NCI-H82 treated with DMSO at 0.1 percent for 48 hours (cell line): Measurements from ENCODE around the gene PLP1.
"Not testable (repeated sequence)": the region's sequence is repeated elsewhere in the genome, so short reads cannot be mapped to it uniquely, and the experiment has no call there.

ENCODE experiments used
- DNase-seq: peaks from one replicate; lab custom pipeline; 2025; ENCODE audit not compliant: unreplicated experiment; lab: John Stamatoyannopoulos, UW

The PLP1 gene

GRCh38 chrX:103776546-103776945 lies at the start of gene PLP1:
PLP1 (plus strand) TSS chrX:103776840; CDS start chrX:103776996, 156 bp downstream.
- no peak for DNase-seq

GRCh38 chrX:103727115-103727514 lies 49.5 kb upstream of the PLP1 start:
- DNase-seq, result no peak

- DNase-seq, result no peak
These were observed 47.6 kb upstream of the PLP1 start for GRCh38 chrX:103729015-103729414.

- DNase-seq, result no peak
These were observed 46.4 kb upstream of the PLP1 start for GRCh38 chrX:103730147-103730795.

- peak; percentile 23 for DNase-seq
These were observed 45.7 kb upstream of the PLP1 start for GRCh38 chrX:103730796-103731493.

GRCh38 chrX:103733017-103733416 lies 43.6 kb upstream of the PLP1 start:
- peak; percentile 34 for DNase-seq

- DNase-seq, result peak; percentile 12
These were observed 42.4 kb upstream of the PLP1 start for GRCh38 chrX:103734125-103734760.

- no peak for DNase-seq
These were observed 38.9 kb upstream of the PLP1 start for GRCh38 chrX:103737696-103738095.

GRCh38 chrX:103739421-103739820 lies 37.2 kb upstream of the PLP1 start:
- DNase-seq, result no peak

GRCh38 chrX:103741879-103742278 lies 34.8 kb upstream of the PLP1 start:
- DNase-seq, result no peak

GRCh38 chrX:103742339-103742738 lies 34.3 kb upstream of the PLP1 start:
- DNase-seq, result no peak

GRCh38 chrX:103747163-103747562 lies 29.5 kb upstream of the PLP1 start:
- peak; percentile 7 for DNase-seq

GRCh38 chrX:103754401-103754800 lies 22.2 kb upstream of the PLP1 start:
- DNase-seq, result no peak

GRCh38 chrX:103756736-103757135 lies 19.9 kb upstream of the PLP1 start:
- DNase-seq, result no peak

- no peak for DNase-seq
These were observed 18.1 kb upstream of the PLP1 start for GRCh38 chrX:103758555-103758954.

- DNase-seq, result not testable (repeated sequence)
These were observed 13.1 kb upstream of the PLP1 start for GRCh38 chrX:103763541-103763940.

- DNase-seq, result not testable (repeated sequence)
These were observed 9.7 kb upstream of the PLP1 start for GRCh38 chrX:103766813-103767555.

GRCh38 chrX:103773445-103773844 lies 3.2 kb upstream of the PLP1 start:
- no peak for DNase-seq

GRCh38 chrX:103774070-103774642 lies 2.5 kb upstream of the PLP1 start:
- no peak for DNase-seq

- DNase-seq, result no peak
These were observed 2.6 kb downstream of the PLP1 start for GRCh38 chrX:103779141-103779789.
